CD4-positive, alpha-beta T cell treated with Interleukin-6 for 4 hours (primary cell): Measurements from ENCODE around the gene DPF1.

Source experiments
- DNase-seq: peaks from one replicate; pipeline ENCODE4 v3.0.0-alpha.2; 2020; ENCODE audit warnings: mixed read lengths

DPF1 gene

DNA sequence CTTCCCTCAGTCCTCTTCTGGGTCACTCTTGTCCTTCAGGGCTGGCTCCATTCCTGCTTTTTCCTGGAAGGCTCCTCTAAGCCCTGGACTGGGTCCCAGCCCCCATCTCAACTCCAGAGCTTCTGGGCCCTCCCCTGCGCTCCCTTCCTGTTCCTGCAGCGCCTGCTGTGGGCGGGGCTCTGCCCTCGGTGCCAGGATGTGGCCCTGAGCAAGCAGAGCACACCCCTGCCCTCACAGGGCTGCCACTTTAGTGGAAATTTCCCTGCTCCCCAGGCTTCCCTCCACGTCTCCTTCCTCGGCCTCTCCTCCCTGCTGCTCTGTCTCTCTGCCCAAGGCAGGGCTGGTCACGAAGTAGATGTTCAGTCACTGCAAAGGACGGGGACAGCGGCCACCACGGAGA, 28.8 kb downstream of the DPF1 start:
- no peak for DNase-seq

DNA sequence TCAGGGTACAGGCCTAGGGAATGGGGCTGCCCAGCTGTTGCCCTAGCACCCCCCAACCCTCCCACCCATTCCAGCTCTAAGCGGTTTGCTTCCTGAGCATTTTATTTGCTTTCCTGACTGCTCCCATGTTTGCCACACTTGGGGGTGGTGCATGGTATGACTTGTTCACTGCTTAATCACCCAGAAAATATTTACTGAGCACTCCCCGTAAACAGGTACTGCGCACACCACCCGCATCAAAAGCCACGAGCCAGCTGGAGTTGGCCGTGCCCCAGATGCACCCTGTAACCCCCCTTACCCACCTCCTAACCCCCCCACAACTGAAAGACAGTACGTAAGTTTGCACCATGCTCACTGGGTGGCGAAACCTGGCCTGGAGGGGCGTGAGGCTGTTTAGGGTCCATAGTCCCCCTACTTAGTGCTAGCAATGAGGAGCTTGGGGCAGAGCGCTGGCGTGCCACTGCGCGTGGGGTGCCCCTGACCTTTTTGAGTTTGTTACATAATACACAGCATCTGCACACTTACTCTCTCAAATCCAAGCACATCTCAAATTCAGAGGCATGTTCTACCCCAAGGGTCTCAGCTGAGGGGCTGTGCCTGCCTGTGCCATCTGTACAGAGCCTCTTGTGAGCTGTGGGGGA, 29.8 kb downstream of the DPF1 start:
- DNase-seq: no peak

DNA sequence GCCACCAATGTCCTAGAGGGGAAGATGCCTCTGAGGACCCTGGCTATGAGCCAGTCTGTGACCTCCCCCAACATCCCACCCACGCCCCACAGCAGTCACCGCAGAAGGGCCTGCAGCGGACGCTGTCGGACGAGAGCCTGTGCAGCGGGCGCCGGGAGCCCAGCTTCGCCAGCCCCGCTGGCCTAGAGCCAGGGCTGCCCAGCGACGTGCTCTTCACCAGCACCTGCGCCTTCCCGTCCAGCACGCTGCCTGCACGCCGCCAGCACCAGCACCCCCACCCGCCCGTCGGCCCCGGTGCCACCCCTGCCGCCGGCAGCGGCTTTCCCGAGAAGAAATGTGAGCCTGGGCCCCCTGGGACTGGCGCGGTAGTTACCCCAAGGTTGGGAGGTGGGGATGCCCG, 30.6 kb downstream of the DPF1 start:
- DNase-seq: no peak

DNA sequence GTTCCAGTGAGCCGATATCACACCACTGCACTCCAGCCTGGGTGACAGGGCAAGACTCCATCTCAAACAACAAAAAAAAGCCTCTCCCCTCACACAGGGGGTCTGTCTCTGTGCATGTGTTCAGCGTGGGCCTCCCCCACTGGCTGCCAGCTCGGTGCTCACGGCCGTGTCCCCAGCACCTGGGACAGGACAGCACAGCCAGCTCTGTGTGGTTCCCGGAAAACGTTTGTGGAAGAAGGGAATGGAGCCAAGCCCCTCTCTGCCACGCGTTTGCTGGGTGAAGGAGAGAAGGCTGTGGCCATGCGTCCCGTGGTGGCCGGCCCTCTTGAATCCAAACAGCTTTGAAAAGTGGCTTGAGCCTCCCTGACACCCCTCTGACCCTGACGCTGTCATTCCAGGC, 32.3 kb downstream of the DPF1 start:
- DNase-seq: no peak

DNA sequence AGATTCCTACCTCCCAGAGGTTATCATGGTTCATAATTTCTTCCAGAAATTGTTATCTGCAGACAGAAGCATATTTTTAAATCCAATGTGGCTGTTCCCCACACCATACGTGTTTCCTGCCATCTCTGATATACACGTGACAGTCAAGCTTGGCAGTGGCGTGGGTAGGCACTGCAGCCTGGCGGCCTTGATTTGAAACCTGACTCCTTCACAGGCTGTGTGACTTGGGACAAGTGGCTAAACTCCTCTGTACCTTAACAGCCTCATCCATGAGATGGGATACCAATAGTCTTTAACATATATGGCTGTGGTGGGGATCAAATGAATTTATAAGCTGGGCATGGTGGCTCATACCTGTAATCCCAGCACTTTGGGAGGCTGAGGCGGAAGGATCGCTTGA, 33.2 kb downstream of the DPF1 start:
- DNase-seq: no peak

DNA sequence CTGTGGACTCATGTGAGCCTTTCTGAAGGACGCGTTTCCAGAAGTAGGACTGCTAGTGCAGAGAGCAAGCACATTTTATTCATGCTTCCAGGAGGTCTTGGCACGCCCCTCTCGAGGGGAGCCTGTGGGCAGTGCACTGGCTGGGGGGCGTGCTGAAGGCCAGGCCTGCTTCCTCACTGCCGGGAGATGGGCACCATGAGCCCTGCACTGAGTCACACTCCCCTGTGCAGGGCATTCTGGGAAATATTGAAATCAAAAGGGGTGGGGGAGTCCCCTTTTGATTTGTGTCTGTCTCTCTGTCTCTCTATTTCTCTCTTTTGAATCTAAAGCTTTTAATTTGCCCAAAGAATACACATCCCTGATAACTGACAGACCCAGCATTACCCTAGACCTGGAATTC, 34.0 kb downstream of the DPF1 start:
- DNase-seq: no peak

DNA sequence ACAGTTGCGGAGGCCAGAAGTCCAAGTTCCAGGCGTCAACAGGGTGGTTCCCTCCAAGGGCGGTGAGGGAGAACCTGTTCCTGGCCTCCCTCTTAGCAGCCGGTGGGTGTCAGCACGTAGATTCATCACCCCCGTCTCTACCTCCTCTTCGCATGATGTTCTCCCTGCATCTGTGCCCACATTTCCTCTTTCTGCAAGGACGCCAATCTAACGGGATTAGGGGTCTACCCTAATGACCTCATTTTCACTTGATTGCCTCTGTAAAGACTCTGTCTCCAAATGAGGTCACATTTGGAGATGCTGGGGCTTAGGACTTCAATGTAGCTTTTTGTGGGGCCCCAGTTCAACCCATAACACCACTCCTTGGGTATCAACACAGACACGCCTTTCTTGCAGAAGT, 38.5 kb downstream of the DPF1 start:
- DNase-seq: no peak

DNA sequence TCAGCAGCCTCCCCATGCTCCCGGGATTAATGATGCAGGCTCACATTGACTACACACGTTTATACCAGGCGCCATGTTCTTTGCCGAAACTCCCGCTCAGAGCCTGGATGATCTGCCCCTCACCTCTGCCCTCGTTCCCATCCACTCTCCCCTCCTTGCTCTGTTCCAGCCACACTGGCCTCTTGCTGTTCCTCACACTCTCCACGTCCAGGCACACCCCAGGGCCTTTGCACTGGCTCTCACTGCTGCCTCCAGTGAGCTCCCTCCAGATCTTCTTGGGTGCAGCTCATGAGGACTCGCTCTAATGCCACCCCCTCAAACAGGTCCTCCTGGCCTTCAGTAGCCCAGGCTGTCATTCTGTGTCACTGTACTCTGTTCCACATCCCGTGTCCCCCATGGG, 39.2 kb downstream of the DPF1 start:
- no peak for DNase-seq

DNA sequence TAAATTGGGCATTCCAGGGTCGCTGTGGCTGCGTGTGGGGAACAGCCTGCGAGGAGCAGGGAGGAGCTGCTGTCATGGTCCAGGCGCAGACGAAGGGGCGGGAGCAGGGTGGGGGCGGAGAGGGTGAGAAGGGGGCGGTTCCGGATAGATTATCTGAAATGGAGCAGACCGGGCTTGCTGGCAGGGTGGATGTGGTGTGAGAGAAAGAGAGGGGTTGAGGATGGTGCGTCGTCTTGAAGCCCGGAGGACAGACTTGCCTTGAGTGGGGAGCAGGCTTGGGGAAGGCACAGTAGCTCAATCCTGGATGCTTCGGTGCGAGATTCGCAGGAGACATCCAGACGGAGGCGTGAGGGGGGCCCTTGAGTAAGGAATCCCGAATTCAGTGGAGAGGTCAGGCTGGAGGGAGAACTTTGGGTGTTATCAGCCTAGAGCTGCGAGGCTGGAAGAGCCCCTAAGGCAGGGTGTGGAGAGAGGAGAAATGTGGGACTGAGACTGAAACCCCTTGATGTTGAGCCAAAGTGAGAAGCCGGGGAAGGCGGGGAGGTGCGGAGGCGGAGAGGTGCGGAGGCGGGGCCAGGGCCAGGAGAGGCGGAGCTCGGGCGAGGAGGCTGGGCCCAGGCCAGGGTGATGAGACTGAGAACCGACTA, 40.6 kb downstream of the DPF1 start:
- no peak for DNase-seq

DNA sequence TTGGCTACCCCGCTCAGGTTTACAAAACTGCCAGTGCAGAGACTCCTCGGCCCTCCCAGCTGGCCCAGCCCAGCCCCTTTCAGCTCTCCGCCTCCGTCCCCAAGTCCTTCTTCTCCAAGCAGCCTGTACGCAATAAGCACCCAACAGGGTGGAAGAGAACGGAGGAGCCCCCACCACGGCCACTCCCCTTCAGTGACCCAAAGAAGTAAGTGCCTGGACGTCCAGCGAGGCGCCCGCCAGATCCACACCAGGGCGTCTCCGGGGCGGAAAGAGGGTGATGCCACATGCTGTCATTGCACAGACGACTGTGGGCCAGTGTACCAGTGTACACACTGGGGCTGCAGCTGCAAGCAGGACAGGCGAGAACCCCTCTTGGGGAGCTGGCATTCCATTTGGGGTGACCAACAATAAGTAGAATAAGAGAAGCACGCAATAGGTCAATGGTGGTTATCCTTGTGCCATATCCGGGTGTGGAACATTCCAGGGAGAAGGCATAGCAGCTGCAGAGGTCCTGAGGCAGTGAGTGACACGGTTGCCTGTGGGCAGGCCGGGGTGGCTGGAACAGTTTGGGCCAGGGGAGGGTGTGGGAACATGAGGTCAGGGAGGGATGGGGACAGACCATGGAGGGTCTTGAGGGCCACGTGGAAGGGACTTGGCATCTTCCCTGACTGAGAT, 41.3 kb downstream of the DPF1 start:
- DNase-seq: no peak

DNA sequence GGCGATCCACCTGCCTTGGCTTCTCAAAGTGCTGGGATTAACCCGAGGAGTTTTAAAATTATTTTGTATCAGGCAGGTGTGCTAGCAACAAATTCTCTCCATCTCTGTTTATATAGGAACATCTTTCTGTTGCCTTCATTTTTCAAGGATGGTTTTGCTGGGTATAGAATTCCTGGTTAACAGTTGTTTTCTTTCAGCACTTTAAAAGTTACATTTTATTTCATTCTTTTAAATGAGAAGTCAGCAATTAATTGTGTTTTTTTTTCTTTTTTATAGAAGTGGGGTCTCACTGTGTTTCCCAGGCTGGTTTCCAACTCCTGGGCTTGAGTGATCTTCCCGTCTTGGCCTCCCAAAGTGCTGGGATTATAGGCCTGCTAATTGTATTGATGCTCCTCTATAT, 44.0 kb downstream of the DPF1 start:
- no peak for DNase-seq

DNA sequence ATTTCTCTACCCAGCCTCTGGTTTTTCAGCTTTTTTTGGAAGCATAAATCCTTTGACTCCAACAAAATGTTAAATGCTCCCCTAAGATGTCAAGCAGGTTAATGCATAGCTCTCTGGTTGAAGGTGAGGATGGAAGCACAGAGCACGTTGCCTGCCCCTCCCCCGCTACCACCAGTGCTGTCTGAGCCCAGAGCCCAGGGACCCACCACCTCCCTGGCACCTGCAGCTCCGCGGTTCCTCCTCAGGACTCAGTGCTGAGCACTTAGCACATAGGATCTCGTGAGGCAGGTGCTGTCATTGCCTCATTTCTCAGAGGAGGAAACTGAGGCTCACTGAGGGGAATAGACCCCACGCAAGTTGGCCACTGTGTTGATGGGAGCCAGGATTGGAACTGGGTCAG, 48.6 kb downstream of the DPF1 start:
- no peak for DNase-seq

DNA sequence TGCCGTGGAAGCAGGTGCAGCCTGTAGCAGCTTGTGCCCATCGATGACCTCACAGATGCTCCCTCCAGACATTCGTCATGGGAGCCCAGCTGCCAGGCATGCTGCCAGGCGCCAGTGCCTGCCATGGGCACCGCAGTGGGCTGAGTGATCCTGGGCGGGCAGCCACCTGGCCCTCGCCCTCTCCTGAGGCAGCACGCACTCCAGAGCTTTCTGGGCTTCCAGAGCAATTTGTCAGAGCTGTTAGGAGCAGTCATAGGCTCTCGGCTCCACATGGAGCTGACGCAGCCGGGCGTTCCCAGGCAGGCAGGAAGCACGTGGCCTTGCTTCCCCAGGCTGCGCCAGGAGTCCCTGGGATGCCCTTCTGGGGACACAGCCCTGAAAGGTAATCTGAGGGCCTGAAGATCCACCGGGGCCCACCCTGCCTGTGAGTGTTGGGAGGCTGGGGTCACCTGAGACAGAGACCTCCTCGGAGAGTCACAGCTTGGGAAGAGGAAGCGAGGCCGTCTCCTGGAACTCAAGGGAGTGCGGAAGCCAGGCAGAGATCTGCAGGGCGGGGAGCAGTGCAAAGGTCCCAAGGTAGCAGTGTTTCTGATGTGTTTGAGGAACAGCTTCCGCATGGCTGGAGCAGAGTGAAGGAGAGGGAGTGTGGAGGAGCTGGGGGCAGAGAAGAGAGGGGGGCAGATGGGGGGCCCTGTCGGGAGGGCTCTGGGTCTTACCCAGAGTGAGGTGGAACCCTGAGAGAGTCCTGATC, 50.6 kb downstream of the DPF1 start:
- no peak for DNase-seq

DNA sequence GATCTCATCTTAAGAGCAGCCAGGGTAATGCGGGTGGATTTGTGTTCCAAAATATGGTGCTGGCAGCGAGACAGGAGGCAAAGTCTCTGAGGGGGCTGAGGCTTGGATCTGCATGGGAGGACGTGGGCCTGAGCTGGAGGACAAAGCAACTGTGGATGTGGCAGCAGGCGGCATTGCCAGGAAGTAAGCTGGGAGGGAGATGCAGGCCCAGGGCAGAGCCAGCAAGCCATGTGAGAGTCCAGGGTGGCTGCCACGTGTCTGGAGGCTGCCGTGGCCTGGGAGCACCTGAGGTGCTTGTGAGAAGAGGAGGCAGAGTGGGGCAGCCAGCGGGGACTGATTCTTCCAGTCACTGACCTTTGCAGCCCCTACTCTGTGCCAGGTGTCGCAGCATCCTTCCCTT, 52.0 kb downstream of the DPF1 start:
- no peak for DNase-seq

DNA sequence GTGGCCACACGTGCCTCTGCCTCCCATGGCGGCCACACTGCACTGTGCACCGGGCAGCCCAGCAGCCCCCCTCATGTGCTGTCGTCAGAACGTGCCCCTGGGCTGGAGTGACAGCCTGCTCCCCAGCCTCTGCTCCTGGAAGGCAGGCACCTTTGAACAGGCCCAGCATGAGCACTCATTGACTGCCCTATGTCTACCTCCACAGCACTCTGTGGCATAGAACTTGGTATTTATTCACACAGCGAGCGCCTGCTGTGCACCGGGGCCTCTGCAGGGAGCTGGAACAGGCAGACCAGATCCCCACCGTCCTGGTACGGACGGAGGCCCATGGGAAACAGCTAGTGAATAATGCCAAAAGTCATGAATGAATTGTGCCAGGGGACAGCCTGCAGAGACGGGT, 53.7 kb downstream of the DPF1 start:
- no peak for DNase-seq

DNA sequence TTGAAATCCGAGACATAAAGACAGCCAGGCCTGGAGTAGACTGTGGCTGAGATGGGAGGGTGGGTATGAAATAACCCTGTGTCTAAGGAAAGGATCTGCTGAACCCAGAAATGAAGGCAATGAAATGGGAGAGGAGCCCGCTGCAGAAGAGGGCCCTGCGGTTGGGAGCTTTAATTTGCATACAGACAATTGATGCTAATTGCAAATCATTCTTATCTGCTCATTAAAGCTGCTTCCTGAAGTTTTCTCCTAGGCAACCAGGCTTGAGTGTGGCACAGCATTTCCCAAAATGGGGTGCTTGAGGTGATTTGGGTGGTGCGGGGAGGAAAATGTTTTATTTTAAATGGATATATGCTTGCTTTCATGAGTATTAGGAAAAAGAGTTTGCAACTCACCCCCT, 55.4 kb downstream of the DPF1 start:
- DNase-seq: no peak

DNA sequence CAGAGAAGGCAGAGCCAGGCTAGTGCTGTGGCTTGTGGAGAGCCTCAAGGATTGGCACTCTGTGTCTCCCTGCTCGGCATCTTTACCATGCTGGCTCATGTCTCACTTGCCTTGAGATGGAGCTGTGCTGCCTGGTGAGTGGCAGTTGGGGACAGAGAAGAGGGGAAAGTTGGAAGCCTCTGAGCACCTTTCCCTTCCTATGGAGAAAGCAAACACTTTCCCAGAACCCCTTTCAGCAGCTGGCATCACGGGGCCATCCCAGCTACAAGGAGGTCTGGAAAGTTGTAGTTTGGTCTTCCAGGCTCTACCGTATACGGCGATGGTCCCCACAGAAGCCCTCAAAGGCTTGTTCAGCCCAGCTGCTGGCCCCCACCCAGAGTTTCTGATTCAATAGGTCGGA, 58.7 kb downstream of the DPF1 start:
- no peak for DNase-seq

DNA sequence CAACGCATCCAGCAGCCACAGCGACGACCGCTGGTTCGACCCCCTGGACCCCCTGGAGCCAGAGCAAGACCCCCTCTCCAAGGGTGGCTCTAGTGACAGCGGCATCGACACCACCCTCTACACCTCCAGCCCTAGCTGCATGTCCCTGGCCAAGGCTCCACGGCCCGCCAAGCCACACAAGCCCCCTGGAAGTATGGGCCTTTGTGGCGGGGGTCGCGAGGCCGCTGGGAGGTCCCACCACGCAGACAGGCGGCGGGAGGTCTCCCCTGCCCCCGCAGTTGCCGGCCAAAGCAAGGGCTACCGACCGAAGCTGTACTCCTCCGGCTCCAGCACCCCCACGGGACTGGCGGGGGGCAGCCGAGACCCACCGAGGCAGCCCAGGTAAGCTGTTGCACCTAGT, 59.5 kb downstream of the DPF1 start:
- DNase-seq: no peak

DNA sequence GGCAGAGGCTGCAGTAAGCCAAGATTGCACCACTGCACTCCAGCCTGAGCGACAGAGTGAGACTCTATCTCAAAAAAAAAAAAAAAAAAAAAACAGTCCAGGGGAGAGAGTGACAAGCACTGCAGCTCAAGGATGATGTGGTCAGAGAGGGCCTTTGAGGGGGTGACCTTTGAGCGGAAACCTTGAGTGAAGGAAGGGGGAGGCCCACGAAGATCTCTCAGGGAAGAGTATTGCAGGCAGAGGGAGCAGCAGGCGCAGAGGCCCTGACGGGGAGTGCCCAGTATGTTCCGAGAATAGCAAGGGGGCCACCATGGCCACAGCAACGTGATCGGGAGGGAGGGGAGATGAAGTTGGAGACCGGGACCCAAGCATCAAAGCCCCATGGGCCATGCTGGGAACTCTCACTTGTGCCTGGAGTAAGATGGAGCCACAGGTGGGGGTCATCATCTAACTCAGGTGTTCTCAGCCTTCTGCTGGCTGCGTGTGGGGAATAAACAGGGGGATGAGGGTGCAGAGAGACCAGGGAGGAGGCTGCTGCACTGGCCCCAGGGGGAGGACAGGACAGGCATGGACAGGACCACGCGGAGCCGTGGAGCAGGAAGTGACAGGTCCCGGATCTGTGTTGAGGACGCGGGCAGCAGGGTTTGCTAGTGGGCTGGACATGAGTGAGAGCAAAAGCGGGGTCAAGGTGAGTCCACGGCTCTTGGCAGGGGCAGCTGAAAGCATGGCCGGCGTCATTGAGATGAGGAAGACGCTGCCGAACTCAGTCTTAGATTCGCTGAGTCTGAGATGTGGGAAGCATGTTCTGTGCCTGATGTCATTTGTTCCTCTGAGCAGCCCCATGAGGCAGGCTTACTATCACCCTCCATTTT, 60.4 kb downstream of the DPF1 start:
- no peak for DNase-seq

DNA sequence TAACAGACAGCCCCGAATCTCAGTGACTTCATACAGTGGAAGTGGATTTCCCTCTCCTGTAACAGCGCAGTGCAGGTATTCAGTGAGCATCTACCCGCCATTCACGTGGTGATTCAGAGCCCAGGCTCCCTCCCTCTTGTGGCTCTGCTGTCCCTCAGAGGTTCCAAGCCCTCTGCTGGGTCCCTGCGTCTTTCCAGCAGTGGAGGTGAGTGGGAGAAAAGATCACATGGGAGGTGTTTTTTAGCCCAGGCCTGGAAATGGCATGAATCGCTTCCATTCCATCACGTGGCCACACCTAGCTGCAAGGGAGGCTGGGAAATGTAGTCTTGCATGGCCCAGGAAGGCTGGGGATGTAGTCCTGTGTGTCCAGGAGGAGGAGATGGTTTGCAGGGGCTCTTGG, 61.4 kb downstream of the DPF1 start:
- no peak for DNase-seq

DNA sequence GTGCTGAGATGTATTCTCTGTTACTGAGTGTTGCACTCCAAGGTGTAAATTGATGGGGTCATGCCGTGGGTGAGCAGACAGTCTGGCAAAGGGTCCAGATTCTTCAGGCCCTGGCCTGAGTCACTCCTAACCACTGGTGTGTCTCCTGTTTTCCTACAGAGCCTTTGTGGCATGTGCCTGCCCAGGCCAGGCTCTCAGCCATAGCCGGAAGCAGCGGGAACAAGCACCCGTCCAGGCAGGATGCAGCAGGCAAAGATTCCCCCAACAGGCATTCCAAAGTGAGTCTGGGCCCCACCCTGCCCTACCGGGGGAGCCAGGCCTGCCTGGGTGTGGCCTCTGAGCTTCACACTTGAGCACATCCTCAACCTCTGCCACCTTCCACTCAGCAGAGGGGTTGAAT, 61.9 kb downstream of the DPF1 start:
- DNase-seq: no peak
